ENCODE measurements around the gene HHIP. TPM values are rescaled to one million over a fixed set of nuclear protein-coding genes. Genes with fewer than 3 reads are reported as not detected.

The HHIP gene
- total RNA-seq, 1 experiment from 2014 or later, result not detected

DNA sequence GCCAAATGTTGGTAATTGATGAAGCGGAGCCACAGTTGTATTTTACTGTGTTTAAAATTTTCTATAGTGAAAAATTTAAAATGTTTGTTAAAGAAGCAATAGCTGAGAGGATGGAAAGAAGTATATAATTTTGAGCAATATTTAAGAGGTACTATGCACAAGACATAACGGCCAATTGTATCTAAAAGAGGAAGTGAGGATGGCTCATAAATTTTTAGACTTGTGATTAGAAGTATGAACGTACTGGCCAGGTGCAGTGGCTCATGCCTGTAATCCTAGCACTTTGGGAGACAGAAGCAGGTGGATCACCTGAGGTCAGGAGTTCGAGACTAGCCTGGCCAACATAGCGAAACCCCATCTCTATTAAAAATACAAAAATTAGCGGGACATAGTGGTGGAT is 12.7 kb upstream of the HHIP start:
- Histone ChIP-seq H3K4me1 (ENCODE audit: control insufficient read depth in 1 of 2, insufficient read depth in 2 of 2, low read length in 2 of 2) (no peaks in the 10 kb centered on the region), H3K9me3 (ENCODE audit: control insufficient read depth in 1 of 2, insufficient read depth in 1 of 2, low read depth in 1 of 2, low read length in 2 of 2) (no peaks in the 10 kb centered on the region), H3K4me2 (ENCODE audit: low read length) (no peak overlapping the region), H3K79me2 (ENCODE audit: insufficient read depth, low read length) (no peaks in the 10 kb centered on the region), H3K27me3 (ENCODE audit: insufficient read depth, low read length) (no peaks in the 10 kb centered on the region), H3K9ac (ENCODE audit: low read length) (no peak overlapping the region), H2AFZ (ENCODE audit: low read depth, low read length, poor library complexity, severe bottlenecking) (no peak overlapping the region), H4K20me1 (ENCODE audit: insufficient read depth) (no peaks in the 10 kb centered on the region), H3K27ac (ENCODE audit: low read depth, low read length) (no peak overlapping the region), H3K4me3 (replicated peaks in 1 of 2; ENCODE audit: low read depth in 1 of 2, low read length in 2 of 2) (no peak overlapping the region), H3K36me3 (ENCODE audit: control insufficient read depth in 1 of 2, insufficient read depth in 2 of 2, low read length in 2 of 2) (no peaks in the 10 kb centered on the region), H3K9me2 (ENCODE audit: insufficient read depth) (no peaks in the 10 kb centered on the region)
- no TSS peak for BruUV-seq (replicated peaks)
- DNase-seq (ENCODE audit: low read depth, low spot score) (no peak), ATAC-seq (no peak)
- intact Hi-C loops (cut with micrococcal nuclease), result no loop called here
- CTCF ChIA-PET, result no interaction called here
- POLR2A ChIA-PET, result no interaction called here
- TF ChIP-seq SIN3A (IDR thresholded peaks at IDR 0.05; ENCODE audit: low read depth), result no peak
- TF ChIP-seq ZFX (IDR thresholded peaks at IDR 0.05), result no peak
- TF ChIP-seq JUND (IDR thresholded peaks at IDR 0.05), result no peak
- no peak for TF ChIP-seq FOSL1 (IDR thresholded peaks at IDR 0.05; ENCODE audit: low read depth)
- TF ChIP-seq YY1 (IDR thresholded peaks at IDR 0.05; ENCODE audit: extremely low read depth, insufficient replicate concordance, low read depth, low read length), result no peak
- TF ChIP-seq, protein P1, sequence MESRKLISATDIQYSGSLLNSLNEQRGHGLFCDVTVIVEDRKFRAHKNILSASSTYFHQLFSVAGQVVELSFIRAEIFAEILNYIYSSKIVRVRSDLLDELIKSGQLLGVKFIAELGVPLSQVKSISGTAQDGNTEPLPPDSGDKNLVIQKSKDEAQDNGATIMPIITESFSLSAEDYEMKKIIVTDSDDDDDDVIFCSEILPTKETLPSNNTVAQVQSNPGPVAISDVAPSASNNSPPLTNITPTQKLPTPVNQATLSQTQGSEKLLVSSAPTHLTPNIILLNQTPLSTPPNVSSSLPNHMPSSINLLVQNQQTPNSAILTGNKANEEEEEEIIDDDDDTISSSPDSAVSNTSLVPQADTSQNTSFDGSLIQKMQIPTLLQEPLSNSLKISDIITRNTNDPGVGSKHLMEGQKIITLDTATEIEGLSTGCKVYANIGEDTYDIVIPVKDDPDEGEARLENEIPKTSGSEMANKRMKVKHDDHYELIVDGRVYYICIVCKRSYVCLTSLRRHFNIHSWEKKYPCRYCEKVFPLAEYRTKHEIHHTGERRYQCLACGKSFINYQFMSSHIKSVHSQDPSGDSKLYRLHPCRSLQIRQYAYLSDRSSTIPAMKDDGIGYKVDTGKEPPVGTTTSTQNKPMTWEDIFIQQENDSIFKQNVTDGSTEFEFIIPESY (IDR thresholded peaks at IDR 0.05; ENCODE audit: extremely low read depth, insufficient replicate concordance, low read length), result no peak
- no peak for TF ChIP-seq ATF3 (IDR thresholded peaks at IDR 0.05)
- TF ChIP-seq ZNF274 (IDR thresholded peaks at IDR 0.05; ENCODE audit: low read depth, low read length), result no peak
- TF ChIP-seq, protein P2, sequence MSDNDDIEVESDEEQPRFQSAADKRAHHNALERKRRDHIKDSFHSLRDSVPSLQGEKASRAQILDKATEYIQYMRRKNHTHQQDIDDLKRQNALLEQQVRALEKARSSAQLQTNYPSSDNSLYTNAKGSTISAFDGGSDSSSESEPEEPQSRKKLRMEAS (IDR thresholded peaks at IDR 0.05), result no peak
- TF ChIP-seq POLR2A (IDR thresholded peaks at IDR 0.05; ENCODE audit: borderline replicate concordance, extremely low read depth, insufficient read depth, insufficient read length), result no peak
- TF ChIP-seq, protein P3, sequence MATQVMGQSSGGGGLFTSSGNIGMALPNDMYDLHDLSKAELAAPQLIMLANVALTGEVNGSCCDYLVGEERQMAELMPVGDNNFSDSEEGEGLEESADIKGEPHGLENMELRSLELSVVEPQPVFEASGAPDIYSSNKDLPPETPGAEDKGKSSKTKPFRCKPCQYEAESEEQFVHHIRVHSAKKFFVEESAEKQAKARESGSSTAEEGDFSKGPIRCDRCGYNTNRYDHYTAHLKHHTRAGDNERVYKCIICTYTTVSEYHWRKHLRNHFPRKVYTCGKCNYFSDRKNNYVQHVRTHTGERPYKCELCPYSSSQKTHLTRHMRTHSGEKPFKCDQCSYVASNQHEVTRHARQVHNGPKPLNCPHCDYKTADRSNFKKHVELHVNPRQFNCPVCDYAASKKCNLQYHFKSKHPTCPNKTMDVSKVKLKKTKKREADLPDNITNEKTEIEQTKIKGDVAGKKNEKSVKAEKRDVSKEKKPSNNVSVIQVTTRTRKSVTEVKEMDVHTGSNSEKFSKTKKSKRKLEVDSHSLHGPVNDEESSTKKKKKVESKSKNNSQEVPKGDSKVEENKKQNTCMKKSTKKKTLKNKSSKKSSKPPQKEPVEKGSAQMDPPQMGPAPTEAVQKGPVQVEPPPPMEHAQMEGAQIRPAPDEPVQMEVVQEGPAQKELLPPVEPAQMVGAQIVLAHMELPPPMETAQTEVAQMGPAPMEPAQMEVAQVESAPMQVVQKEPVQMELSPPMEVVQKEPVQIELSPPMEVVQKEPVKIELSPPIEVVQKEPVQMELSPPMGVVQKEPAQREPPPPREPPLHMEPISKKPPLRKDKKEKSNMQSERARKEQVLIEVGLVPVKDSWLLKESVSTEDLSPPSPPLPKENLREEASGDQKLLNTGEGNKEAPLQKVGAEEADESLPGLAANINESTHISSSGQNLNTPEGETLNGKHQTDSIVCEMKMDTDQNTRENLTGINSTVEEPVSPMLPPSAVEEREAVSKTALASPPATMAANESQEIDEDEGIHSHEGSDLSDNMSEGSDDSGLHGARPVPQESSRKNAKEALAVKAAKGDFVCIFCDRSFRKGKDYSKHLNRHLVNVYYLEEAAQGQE (IDR thresholded peaks at IDR 0.05; ENCODE audit: low read depth), result no peak
- no peak for TF ChIP-seq SRF (IDR thresholded peaks at IDR 0.05; ENCODE audit: low read depth)
- no peak for TF ChIP-seq EGR1 (IDR thresholded peaks at IDR 0.05; ENCODE audit: low read depth)
- no peak for TF ChIP-seq CBX3 (IDR thresholded peaks at IDR 0.05; ENCODE audit: low read depth)
- TF ChIP-seq TCF7L2 (IDR thresholded peaks at IDR 0.05; ENCODE audit: borderline replicate concordance, extremely low read depth, insufficient read depth, insufficient read length), result no peak
- no peak for TF ChIP-seq POLR2AphosphoS5 (IDR thresholded peaks at IDR 0.05; ENCODE audit: low read depth, low read length)
- TF ChIP-seq, protein P4, sequence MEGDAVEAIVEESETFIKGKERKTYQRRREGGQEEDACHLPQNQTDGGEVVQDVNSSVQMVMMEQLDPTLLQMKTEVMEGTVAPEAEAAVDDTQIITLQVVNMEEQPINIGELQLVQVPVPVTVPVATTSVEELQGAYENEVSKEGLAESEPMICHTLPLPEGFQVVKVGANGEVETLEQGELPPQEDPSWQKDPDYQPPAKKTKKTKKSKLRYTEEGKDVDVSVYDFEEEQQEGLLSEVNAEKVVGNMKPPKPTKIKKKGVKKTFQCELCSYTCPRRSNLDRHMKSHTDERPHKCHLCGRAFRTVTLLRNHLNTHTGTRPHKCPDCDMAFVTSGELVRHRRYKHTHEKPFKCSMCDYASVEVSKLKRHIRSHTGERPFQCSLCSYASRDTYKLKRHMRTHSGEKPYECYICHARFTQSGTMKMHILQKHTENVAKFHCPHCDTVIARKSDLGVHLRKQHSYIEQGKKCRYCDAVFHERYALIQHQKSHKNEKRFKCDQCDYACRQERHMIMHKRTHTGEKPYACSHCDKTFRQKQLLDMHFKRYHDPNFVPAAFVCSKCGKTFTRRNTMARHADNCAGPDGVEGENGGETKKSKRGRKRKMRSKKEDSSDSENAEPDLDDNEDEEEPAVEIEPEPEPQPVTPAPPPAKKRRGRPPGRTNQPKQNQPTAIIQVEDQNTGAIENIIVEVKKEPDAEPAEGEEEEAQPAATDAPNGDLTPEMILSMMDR (IDR thresholded peaks at IDR 0.05 in 2 of 3, conservative IDR thresholded peaks at IDR 0.05 in 1 of 3; ENCODE audit: borderline replicate concordance in 1 of 3, insufficient read depth in 1 of 3, low read depth in 2 of 3, low read length in 2 of 3), result no peak
- no peak for TF ChIP-seq CEBPB (IDR thresholded peaks at IDR 0.05; ENCODE audit: low read depth)
- TF ChIP-seq EZH2phosphoT487 (IDR thresholded peaks at IDR 0.05; ENCODE audit: borderline replicate concordance), result no peak
- TF ChIP-seq SP1 (IDR thresholded peaks at IDR 0.05; ENCODE audit: low read depth), result no peak
- RAD21 ChIA-PET (ENCODE audit: low non-redundant PET in 1 of 2, low total read pairs in 2 of 2, uncharacterized antibody in 2 of 2, unreplicated experiment in 2 of 2), result no interaction called here
